Stimulated activated CD4-positive, alpha-beta T cell treated with anti-CD3 and anti-CD28 coated beads, Interleukin-1b, Interleukin-23, amount 100 ng/mL, for 1 hour (primary cell): ENCODE results near the gene LRRC18.

Experiments
- DNase-seq, 2 donors: peaks; one replicate each; pipeline ENCODE4 v3.0.0-alpha.2; 2020; ENCODE audit warnings: low read depth in 2 of 2

Gene LRRC18

DNA sequence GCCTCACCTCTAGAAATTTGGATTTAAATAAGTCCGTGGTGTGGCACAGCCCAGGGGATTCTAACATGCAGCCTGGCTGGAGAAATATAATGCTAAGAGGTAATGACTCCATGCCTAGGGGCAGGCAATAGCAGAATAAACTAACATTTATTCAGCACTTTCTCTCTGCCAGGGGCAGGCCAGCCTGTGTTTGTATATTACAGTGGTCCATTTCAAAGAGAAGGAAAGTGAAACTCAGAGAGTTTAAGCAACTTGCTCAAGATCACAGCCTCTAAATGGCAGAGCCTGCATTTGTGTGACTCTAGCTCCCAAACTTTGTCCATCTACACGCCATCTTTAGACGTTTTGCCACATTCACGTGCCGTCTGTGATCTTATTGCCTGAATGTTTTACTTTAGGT lies 6.7 kb upstream of the LRRC18 start:
- no peak for DNase-seq

- no peak for DNase-seq
Measured at GRCh38 chr10:48945441-48946130, 5.9 kb upstream of the LRRC18 start.

- no peak for DNase-seq
Measured at GRCh38 chr10:48944171-48944570, 4.5 kb upstream of the LRRC18 start.

- no peak for DNase-seq
Measured at GRCh38 chr10:48943096-48943495, 3.5 kb upstream of the LRRC18 start.

GRCh38 chr10:48941427-48942075 lies 1.9 kb upstream of the LRRC18 start:
- DNase-seq, result no peak

GRCh38 chr10:48940958-48941357 lies 1.3 kb upstream of the LRRC18 start:
- no peak for DNase-seq

DNA sequence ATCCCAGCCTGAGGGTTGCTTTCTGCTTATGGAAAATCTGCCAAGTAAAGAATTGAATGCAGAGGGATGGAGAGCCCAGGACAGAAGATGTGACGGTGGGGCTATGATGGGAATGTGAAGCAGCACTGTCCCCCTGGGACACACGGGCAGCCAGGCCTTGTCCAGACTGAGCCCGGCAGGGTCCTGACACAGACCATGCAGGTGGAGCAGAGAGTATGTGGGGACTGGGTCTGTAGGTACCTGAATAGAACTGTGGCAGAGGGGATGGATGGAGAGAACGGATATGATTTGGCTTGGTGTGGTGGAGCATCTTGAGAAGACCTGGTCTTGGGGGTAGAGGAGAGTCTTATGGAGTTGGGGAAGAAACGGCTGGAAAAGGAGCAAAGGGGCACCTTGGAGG lies 732 bp upstream of the LRRC18 start:
- DNase-seq, result no peak

- DNase-seq, result no peak
Measured at GRCh38 chr10:48938990-48939536, 577 bp downstream of the LRRC18 start.

GRCh38 chr10:48938281-48938680 lies 1.4 kb downstream of the LRRC18 start:
- no peak for DNase-seq

DNA sequence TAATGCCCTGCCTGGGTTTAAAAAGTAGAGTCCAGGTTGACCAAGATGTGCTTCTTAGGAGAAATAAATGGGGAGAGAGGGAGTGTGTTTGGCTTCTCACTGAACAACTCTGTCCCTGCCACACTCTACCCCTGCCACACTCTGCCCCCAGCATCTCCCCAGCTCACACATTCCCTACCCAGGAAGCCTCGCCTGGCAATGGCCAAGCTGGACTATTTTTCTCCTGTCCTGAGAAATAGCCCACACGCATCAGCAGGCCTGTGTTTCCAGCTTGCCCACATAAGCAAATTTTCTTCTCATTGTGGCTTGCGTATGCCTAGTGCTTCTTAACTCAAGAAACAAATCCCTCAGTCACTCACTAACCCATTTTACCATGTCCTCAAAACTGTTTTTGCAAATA lies 1.8 kb downstream of the LRRC18 start:
- DNase-seq, result no peak

- DNase-seq, result no peak
Measured at GRCh38 chr10:48935577-48935976, 4.1 kb downstream of the LRRC18 start.

DNA sequence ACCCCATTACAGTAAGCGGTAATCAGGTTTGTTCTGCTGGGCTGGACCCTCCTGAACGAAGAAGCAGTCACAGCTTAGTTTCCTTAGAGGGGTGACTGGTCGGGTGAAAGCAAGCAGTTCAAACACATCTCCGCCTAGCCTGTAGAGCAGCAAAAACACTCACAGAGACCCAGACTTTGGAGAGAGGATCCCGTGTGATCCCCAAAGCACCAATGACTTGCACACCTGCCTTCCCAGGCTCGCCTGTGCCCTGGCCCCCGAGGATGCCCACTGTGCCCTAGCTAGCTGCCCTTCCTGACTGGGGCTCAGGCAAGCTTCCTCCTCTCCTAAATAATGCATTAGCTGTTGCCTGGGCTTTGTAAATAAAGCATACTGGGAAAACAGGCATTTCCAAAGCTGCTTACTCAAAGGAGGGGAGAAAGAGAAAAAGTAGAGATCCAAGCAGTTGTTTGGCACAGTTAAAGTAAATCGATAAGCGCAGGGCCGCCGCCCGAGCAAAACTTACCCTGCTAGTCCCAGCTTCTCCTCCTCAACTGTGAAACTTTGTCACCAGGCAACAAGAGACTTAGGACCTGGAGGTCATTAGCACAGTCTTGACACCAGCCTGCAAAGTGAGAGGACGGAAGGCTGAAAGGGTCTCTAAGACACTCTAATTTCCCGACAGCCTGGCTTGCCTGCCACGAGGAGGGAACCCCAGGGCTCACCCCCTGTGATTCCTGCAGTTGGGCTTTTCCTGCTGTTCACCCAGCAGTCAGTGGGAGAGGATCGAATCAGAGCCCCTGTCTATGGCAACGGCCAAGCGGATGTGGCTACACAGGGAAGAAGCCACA lies 4.8 kb downstream of the LRRC18 start:
- no peak for DNase-seq

DNA sequence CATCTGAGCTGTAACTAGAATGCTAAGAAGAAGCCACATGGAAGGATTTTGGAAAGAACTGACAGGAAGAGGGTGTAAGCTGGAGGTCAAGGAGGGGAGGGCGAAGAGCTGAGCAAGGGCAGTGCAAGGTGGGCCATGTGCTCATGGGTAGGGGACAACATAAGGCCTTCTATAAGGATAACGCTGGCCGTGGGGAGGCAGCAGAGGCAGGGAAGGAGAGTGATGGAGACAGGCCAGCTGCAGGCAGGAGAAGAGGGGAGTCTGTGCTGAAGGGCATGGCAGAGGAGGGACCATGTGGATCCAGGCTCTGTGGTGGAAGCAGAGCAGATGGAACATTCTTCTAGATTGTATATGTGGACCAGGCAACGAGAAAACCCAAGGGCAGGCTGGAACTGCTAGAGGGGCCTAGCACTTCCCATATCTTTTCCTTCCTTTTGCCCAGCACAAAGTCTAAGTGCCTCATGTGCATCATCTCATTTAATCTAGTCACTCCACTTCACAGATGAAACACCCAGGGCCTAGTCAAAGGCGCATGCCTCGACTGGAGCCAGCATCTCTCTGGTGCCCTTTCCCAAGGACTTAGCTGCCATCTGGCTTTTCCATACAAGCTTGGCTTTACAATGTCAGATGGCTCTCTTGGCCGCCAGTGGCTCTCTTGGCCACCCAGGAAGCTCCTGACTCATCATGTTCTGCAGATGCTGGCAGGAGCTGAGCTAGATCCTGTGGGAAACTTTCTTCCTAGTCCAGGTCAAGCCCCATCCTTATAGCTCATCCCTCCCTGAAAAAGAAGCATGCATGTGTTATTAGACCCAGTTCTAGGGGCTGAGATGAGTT lies 6.6 kb downstream of the LRRC18 start:
- DNase-seq, result no peak

GRCh38 chr10:48931188-48931587 lies 8.5 kb downstream of the LRRC18 start:
- DNase-seq, result no peak

- no peak for DNase-seq
Measured at GRCh38 chr10:48929413-48929990, 10.1 kb downstream of the LRRC18 start.

GRCh38 chr10:48926764-48927540 lies 12.7 kb downstream of the LRRC18 start:
- no peak for DNase-seq

GRCh38 chr10:48926255-48926654 lies 13.4 kb downstream of the LRRC18 start:
- no peak for DNase-seq

GRCh38 chr10:48924988-48925387 lies 14.7 kb downstream of the LRRC18 start:
- no peak for DNase-seq

GRCh38 chr10:48923748-48924147 lies 15.9 kb downstream of the LRRC18 start:
- DNase-seq, result no peak

DNA sequence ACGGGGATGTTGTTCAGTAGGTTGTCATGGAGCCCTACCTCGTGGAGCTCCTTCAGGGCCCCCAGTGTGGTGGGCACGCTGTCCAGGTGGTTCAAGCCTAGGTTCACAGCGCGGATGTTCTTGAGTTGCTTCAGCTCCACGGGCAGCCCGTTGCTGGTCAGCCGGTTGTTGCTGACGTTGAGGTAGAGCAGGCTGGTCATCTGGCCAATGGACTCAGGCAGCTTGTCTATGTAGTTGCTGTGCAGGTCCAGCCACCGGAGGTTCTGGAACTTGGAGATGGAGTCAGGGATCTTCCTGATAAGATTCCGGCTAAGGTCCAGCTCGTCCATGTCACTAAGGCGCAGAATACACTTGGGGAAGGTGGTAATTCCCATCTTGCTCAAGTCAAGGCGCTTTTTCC lies 26.0 kb downstream of the LRRC18 start:
- no peak for DNase-seq
